Neural cell (in vitro differentiated cells): ENCODE data around the gene SERPINA3. TPM values are rescaled to one million over a fixed set of nuclear protein-coding genes. Genes with fewer than 3 reads are reported as not detected.

Experiments used
- H2AFZ ChIP-seq: fragments of 200-600, 300-800 bp; sonication (generic), shearing (Covaris generic); 2 replicates; pipeline ENCODE4 v1.6.0; 2014; ENCODE audit warnings: low read depth, mild to moderate bottlenecking, antibody characterized with exemption, low read length, moderate library complexity
- H3F3A ChIP-seq: fragments of 200-600 bp; shearing (Covaris generic); 2 replicates; pipeline ENCODE4 v1.6.1; 2016; ENCODE audit warnings: mild to moderate bottlenecking, moderate library complexity, mixed read lengths, antibody characterized with exemption, low read length; ENCODE audit not compliant: insufficient read depth, poor library complexity, severe bottlenecking
- H3K27ac ChIP-seq: fragments of 200-600, 300-800 bp; sonication (generic), shearing (Covaris generic); 2 replicates; pipeline ENCODE4 v1.5.1; 2014; ENCODE audit warnings: mild to moderate bottlenecking, low read length, moderate library complexity
- H3K27me3 ChIP-seq: fragments of 300-800, 200-600 bp; sonication (generic), shearing (Covaris generic); 2 replicates; pipeline ENCODE4 v1.6.0; 2014; ENCODE audit warnings: mild to moderate bottlenecking, low read depth, low read length, moderate library complexity; ENCODE audit not compliant: insufficient read depth
- H3K36me3 ChIP-seq: fragments of 300-800, 200-600 bp; sonication (generic), shearing (Covaris generic); 2 replicates; pipeline ENCODE4 v1.5.1; 2014; ENCODE audit warnings: mild to moderate bottlenecking, antibody characterized with exemption, low read length, moderate library complexity; ENCODE audit not compliant: insufficient read depth
- H3K4me2 ChIP-seq: fragments of 300-800, 200-600 bp; sonication (generic), shearing (Covaris generic); 2 replicates; pipeline ENCODE4 v1.6.0; 2014; ENCODE audit warnings: mild to moderate bottlenecking, low read length
- H3K4me3 ChIP-seq: fragments of 300-800, 200-600 bp; sonication (generic), shearing (Covaris generic); 2 replicates; pipeline ENCODE4 v1.5.1; 2014; ENCODE audit warnings: mild to moderate bottlenecking, low read length, moderate library complexity
- H3K79me2 ChIP-seq: fragments of 200-600 bp; shearing (Covaris generic); replicated peaks from 2 replicates; pipeline ENCODE4 v1.6.0; 2014; ENCODE audit warnings: mild to moderate bottlenecking, low read length, moderate library complexity; ENCODE audit not compliant: insufficient read depth
- H3K9ac ChIP-seq: fragments of 300-800, 200-600 bp; sonication (generic), shearing (Covaris generic); 2 replicates; pipeline ENCODE4 v1.6.1; 2016; ENCODE audit warnings: mild to moderate bottlenecking, low read length, mixed read lengths
- H3K9me2 ChIP-seq: fragments of 200-600 bp; shearing (Covaris generic); 2 replicates; pipeline ENCODE4 v1.6.1; 2016; ENCODE audit warnings: mild to moderate bottlenecking, low read length, mixed read lengths; ENCODE audit not compliant: insufficient read depth
- H3K9me3 ChIP-seq: fragments of 200-600, 300-800 bp; sonication (generic), shearing (Covaris generic); 2 replicates; pipeline ENCODE4 v1.6.1; 2016; ENCODE audit warnings: mild to moderate bottlenecking, mixed run types, low read length, moderate library complexity, mixed read lengths
- H4K20me1 ChIP-seq: fragments of 200-600 bp; shearing (Covaris generic); 2 replicates; pipeline ENCODE4 v1.6.1; 2016; ENCODE audit warnings: mild to moderate bottlenecking, mixed run types; ENCODE audit not compliant: insufficient read depth
- EP300 ChIP-seq: fragments of 450-650 bp; conservative IDR thresholded peaks from 2 replicates; pipeline ENCODE4 v1.6.1; 2014; ENCODE audit warnings: antibody characterized with exemption, mild to moderate bottlenecking, moderate library complexity; ENCODE audit not compliant: poor library complexity, severe bottlenecking
- EZH2 ChIP-seq: fragments of 200-600, 300-800 bp; shearing (Covaris generic), sonication (generic); IDR thresholded peaks from 2 replicates; pipeline ENCODE4 v1.6.1; 2014; ENCODE audit warnings: antibody characterized with exemption, low read length, borderline replicate concordance, mild to moderate bottlenecking; ENCODE audit not compliant: insufficient read depth, poor library complexity, severe bottlenecking
- MXI1 ChIP-seq: fragments of 450-650 bp; conservative IDR thresholded peaks from 2 replicates; pipeline ENCODE4 v1.6.1; 2014; ENCODE audit warnings: antibody characterized with exemption, mild to moderate bottlenecking; ENCODE audit not compliant: poor library complexity, severe bottlenecking
- POLR2AphosphoS5 ChIP-seq: IDR thresholded peaks from 2 replicates; pipeline ENCODE4 v1.6.1; 2012
- RAD21 ChIP-seq: fragments of 450-650 bp; conservative IDR thresholded peaks from 2 replicates; pipeline ENCODE4 v1.6.1; 2014; ENCODE audit warnings: antibody characterized with exemption, mild to moderate bottlenecking, moderate library complexity
- SMC3 ChIP-seq: fragments of 450-650 bp; conservative IDR thresholded peaks from 2 replicates; pipeline ENCODE4 v1.6.1; 2014; ENCODE audit warnings: antibody characterized with exemption, mild to moderate bottlenecking, moderate library complexity; ENCODE audit not compliant: poor library complexity
- TAF1 ChIP-seq: IDR thresholded peaks from 2 replicates; pipeline ENCODE4 v1.6.1; 2012; ENCODE audit warnings: low read depth
- polyA plus RNA-seq: library from polyadenylated mRNA; depleted of rRNA; stranded (reverse); fragments of >200 nt; gene quantifications from 2 replicates; pipeline ENCODE4 v1.2.3, GENCODE V29; 2014
- TF ChIP-seq, protein P1 (sequence below): fragments of 450-650 bp; IDR thresholded peaks from 2 replicates; pipeline ENCODE4 v1.5.1; 2014; ENCODE audit warnings: antibody characterized with exemption, mild to moderate bottlenecking, moderate library complexity; ENCODE audit not compliant: poor library complexity, severe bottlenecking
- TF ChIP-seq, protein P2 (sequence below): IDR thresholded peaks from 2 replicates; pipeline ENCODE4 v1.6.1; 2012; ENCODE audit warnings: borderline replicate concordance

The SERPINA3 gene
- polyA plus RNA-seq, 1 donor from 2014 or later = not detected

DNA sequence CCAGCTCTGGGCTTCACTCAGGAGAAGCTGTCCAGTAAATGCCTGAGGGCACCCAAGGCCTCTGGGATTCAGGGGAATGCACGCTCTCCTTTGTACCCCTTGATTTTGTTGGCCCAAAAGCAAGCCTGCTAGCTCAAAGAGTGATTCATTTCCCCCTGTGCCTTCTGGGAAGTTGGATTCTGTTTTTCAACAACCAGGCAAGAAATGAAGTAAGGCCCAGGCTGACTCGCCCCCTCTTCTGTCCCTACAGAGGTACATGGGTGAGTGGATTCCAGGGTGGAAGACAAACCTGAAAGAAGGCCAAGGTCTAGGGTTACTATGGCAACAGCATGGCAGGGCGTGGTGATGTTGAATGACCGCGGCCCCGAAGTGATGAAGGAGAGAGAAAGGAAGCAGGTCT is 40.2 kb upstream of the SERPINA3 start:
- H3K79me2 ChIP-seq = no peaks in the 10 kb centered on the region
- H3K9ac ChIP-seq = no peak overlapping the region
- no peaks in the 10 kb centered on the region for H3K9me3 ChIP-seq
- TF ChIP-seq TAF1 (no peak), SMC3 (no peak), MXI1 (no peak), EZH2 (no peak), POLR2AphosphoS5 (no peak)
- TF ChIP-seq, protein P1, sequence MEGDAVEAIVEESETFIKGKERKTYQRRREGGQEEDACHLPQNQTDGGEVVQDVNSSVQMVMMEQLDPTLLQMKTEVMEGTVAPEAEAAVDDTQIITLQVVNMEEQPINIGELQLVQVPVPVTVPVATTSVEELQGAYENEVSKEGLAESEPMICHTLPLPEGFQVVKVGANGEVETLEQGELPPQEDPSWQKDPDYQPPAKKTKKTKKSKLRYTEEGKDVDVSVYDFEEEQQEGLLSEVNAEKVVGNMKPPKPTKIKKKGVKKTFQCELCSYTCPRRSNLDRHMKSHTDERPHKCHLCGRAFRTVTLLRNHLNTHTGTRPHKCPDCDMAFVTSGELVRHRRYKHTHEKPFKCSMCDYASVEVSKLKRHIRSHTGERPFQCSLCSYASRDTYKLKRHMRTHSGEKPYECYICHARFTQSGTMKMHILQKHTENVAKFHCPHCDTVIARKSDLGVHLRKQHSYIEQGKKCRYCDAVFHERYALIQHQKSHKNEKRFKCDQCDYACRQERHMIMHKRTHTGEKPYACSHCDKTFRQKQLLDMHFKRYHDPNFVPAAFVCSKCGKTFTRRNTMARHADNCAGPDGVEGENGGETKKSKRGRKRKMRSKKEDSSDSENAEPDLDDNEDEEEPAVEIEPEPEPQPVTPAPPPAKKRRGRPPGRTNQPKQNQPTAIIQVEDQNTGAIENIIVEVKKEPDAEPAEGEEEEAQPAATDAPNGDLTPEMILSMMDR = no peak
- H3K4me3 ChIP-seq = no peak overlapping the region
- no peaks in the 10 kb centered on the region for H3K9me2 ChIP-seq
- H3K27ac ChIP-seq = no peak overlapping the region
- H2AFZ ChIP-seq = no peak overlapping the region
- H3K4me2 ChIP-seq = no peak overlapping the region
- no peaks in the 10 kb centered on the region for H3K36me3 ChIP-seq
- no peaks in the 10 kb centered on the region for H4K20me1 ChIP-seq
- H3K27me3 ChIP-seq = no peaks in the 10 kb centered on the region
- H3F3A ChIP-seq = no peaks in the 10 kb centered on the region

DNA sequence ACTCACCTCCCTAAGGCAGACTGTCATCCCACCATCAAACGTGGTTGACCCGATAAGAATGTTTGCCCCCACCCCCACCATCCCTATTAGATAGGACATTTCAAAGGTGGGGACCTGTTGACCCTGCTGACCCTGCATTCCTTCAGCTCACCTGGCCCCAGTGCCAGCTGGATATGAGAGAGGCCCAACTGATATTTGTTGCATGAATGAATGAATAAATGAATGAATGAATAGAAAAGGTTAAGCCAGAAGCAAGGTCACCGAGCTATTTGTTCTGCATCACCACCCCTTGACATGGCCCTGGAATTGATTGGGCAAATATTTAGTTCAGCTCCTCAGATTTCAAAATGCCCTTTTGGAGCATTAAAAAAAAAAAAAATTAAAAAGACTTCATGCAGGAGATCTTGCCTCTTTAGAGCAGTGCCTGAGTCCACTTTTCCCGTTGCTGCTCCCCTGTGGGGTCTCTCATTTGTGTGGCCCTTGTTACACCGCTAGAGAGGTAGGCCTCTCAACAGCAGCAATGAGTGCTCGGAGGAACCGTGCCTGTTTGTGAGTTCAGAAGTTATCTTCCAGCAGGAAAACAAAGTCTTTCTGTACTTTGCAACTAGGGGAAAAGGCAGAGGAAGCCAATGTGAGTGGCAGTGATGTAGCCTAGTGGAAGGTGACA is 39.4 kb upstream of the SERPINA3 start:
- Histone ChIP-seq H3K27me3 (no peaks in the 10 kb centered on the region), H3K9me3 (no peaks in the 10 kb centered on the region), H4K20me1 (no peaks in the 10 kb centered on the region), H3K36me3 (no peaks in the 10 kb centered on the region), H2AFZ (no peak overlapping the region), H3F3A (no peaks in the 10 kb centered on the region), H3K4me2 (no peak overlapping the region), H3K9me2 (no peaks in the 10 kb centered on the region), H3K27ac (no peak overlapping the region), H3K9ac (no peak overlapping the region), H3K79me2 (no peaks in the 10 kb centered on the region), H3K4me3 (no peak overlapping the region)
- TF ChIP-seq, protein P2, sequence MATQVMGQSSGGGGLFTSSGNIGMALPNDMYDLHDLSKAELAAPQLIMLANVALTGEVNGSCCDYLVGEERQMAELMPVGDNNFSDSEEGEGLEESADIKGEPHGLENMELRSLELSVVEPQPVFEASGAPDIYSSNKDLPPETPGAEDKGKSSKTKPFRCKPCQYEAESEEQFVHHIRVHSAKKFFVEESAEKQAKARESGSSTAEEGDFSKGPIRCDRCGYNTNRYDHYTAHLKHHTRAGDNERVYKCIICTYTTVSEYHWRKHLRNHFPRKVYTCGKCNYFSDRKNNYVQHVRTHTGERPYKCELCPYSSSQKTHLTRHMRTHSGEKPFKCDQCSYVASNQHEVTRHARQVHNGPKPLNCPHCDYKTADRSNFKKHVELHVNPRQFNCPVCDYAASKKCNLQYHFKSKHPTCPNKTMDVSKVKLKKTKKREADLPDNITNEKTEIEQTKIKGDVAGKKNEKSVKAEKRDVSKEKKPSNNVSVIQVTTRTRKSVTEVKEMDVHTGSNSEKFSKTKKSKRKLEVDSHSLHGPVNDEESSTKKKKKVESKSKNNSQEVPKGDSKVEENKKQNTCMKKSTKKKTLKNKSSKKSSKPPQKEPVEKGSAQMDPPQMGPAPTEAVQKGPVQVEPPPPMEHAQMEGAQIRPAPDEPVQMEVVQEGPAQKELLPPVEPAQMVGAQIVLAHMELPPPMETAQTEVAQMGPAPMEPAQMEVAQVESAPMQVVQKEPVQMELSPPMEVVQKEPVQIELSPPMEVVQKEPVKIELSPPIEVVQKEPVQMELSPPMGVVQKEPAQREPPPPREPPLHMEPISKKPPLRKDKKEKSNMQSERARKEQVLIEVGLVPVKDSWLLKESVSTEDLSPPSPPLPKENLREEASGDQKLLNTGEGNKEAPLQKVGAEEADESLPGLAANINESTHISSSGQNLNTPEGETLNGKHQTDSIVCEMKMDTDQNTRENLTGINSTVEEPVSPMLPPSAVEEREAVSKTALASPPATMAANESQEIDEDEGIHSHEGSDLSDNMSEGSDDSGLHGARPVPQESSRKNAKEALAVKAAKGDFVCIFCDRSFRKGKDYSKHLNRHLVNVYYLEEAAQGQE = no peak
- TF ChIP-seq RAD21 (no peak), EP300 (no peak), POLR2AphosphoS5 (no peak), SMC3 (no peak), MXI1 (no peak), TAF1 (no peak), EZH2 (no peak)
- TF ChIP-seq, protein P1 = no peak
